ENCODE results near the gene GXYLT2.

Gene GXYLT2

GRCh38 chr3:72848703-72849081 is 39.2 kb upstream of the GXYLT2 start:
- DNase-seq (ENCODE audit: low read depth): no peak
- TF ChIP-seq CTCF (conservative IDR thresholded peaks at IDR 0.05; ENCODE audit: low read length): no peak

GRCh38 chr3:72855001-72855400 is 32.8 kb upstream of the GXYLT2 start:
- no peak for DNase-seq (ENCODE audit: low read depth)
- no peak overlapping the region for H3K4me3 ChIP-seq (ENCODE audit: low read length)
- no peak for TF ChIP-seq CTCF (conservative IDR thresholded peaks at IDR 0.05; ENCODE audit: low read length)

More at GRCh38 chr3:72848703-72849081, 39.2 kb upstream of the GXYLT2 start:
- H3K4me3 ChIP-seq (ENCODE audit: low read length): peak overlapping the region; percentile 96

- H3K4me3 ChIP-seq (ENCODE audit: low read length): no peak overlapping the region
- DNase-seq (ENCODE audit: low read depth): no peak
- no peak for TF ChIP-seq CTCF (conservative IDR thresholded peaks at IDR 0.05; ENCODE audit: low read length)
Measured at GRCh38 chr3:72860053-72860452, 27.8 kb upstream of the GXYLT2 start.

GRCh38 chr3:72860846-72861245 is 27.0 kb upstream of the GXYLT2 start:
- no peak for DNase-seq (ENCODE audit: low read depth)
- no peak for TF ChIP-seq CTCF (conservative IDR thresholded peaks at IDR 0.05; ENCODE audit: low read length)

GRCh38 chr3:72862314-72863090 is 25.3 kb upstream of the GXYLT2 start:
- TF ChIP-seq CTCF (conservative IDR thresholded peaks at IDR 0.05; ENCODE audit: low read length): no peak
- no peak for DNase-seq (ENCODE audit: low read depth)

More at GRCh38 chr3:72860846-72861245, 27.0 kb upstream of the GXYLT2 start:
- H3K4me3 ChIP-seq (ENCODE audit: low read length): no peak overlapping the region

GRCh38 chr3:72872183-72872582 is 15.7 kb upstream of the GXYLT2 start:
- DNase-seq (ENCODE audit: low read depth): peak; percentile 93
- H3K4me3 ChIP-seq (ENCODE audit: low read length): no peak overlapping the region
- TF ChIP-seq CTCF (conservative IDR thresholded peaks at IDR 0.05; ENCODE audit: low read length): no peak

More at GRCh38 chr3:72862314-72863090, 25.3 kb upstream of the GXYLT2 start:
- H3K4me3 ChIP-seq (ENCODE audit: low read length): no peak overlapping the region

- no peak for TF ChIP-seq CTCF (conservative IDR thresholded peaks at IDR 0.05; ENCODE audit: low read length)
- DNase-seq (ENCODE audit: low read depth): no peak
- peak overlapping the region; percentile 67 for H3K4me3 ChIP-seq (ENCODE audit: low read length)
Measured at GRCh38 chr3:72887343-72887704, 522 bp upstream of the GXYLT2 start.

All from AG10803 (cell line).